OCI-LY1 (cell line): ENCODE measurements around the gene THOC2.

Experiments
- EZH2 ChIP-seq: fragments of 200-600 bp; sonication (generic), shearing (Covaris generic); IDR thresholded peaks from 2 replicates; pipeline ENCODE4 v1.8.0; 2017; ENCODE audit warnings: borderline replicate concordance, mixed run types, mild to moderate bottlenecking, antibody characterized with exemption, low read length, moderate library complexity, mixed read lengths
- TF ChIP-seq, protein P1 (sequence below): fragments of 200-600 bp; sonication (generic), shearing (Covaris generic); IDR thresholded peaks from 2 replicates; pipeline ENCODE4 v1.5.1; 2017; ENCODE audit warnings: mild to moderate bottlenecking, antibody characterized with exemption, low read length, moderate library complexity, mixed read lengths

DNA sequence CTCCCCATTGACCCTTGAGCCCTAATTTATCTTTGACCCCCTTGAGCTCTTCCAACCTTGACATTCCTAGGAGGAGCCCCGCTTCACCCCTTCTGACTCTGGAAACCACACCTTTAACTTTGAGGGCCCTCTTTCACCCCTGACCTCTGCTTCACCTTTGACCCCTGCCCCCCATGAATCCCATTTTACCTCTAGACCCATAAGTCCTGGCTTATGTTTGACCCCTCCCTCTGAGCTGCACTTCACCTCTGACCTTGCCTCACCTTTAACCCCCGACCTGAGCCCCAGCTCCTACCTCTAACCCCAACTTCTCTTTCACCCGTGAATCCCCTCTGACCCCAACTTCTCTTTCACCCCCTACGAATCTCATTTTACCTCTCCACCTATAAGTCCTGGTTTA lies 169.7 kb downstream of the THOC2 start:
- TF ChIP-seq, protein P1, sequence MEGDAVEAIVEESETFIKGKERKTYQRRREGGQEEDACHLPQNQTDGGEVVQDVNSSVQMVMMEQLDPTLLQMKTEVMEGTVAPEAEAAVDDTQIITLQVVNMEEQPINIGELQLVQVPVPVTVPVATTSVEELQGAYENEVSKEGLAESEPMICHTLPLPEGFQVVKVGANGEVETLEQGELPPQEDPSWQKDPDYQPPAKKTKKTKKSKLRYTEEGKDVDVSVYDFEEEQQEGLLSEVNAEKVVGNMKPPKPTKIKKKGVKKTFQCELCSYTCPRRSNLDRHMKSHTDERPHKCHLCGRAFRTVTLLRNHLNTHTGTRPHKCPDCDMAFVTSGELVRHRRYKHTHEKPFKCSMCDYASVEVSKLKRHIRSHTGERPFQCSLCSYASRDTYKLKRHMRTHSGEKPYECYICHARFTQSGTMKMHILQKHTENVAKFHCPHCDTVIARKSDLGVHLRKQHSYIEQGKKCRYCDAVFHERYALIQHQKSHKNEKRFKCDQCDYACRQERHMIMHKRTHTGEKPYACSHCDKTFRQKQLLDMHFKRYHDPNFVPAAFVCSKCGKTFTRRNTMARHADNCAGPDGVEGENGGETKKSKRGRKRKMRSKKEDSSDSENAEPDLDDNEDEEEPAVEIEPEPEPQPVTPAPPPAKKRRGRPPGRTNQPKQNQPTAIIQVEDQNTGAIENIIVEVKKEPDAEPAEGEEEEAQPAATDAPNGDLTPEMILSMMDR, result no peak
- TF ChIP-seq EZH2, result no peak
